GM21423 (cell line): Measurements from ENCODE around the gene VTN.

ENCODE experiments used
- ATAC-seq: cut with Tn5 transposase; IDR thresholded peaks from one replicate; pipeline ENCODE4 v1.9.1; 2021; ENCODE audit warnings: mild to moderate bottlenecking, moderate library complexity; ENCODE audit not compliant: unreplicated experiment

Gene VTN

DNA sequence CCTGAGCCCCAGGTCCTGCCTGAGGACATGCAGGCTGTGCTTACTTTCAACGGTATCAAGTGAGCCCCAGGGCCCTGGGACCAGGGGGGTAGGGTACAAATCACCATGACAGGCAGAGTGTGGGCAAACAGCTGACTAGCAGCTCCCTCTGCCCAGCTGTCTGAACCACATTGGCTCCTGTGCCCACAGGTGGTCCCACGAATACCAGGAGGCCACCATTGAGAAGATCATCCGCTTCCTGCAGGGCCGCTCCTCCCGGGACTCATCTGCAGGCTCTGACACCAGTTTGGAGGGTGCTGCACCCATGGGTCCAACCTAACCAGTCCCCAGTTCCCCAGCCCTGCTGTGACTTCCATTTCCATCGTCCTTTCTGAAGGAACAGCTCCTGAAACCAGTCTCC lies 25.9 kb upstream of the VTN start:
- ATAC-seq = no peak

DNA sequence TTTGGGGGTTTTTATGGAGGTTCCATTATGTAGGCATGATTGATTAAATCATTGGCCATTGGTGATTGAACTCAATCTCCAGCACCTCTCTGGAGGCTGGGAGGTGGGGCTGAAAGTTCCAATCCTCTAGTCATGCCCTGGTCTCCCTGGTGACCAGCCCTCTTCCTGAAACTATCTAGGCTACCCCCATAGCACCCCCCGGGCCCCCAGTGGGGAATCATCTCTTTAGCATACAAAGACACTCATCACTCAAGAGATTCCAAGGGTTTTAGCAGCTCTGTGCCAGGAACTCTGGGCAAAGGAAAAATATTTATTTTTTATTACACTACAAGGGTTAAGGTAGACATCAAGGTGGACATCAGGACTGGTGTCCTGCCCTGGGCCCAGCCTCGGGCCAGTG lies 25.3 kb upstream of the VTN start:
- no peak for ATAC-seq

DNA sequence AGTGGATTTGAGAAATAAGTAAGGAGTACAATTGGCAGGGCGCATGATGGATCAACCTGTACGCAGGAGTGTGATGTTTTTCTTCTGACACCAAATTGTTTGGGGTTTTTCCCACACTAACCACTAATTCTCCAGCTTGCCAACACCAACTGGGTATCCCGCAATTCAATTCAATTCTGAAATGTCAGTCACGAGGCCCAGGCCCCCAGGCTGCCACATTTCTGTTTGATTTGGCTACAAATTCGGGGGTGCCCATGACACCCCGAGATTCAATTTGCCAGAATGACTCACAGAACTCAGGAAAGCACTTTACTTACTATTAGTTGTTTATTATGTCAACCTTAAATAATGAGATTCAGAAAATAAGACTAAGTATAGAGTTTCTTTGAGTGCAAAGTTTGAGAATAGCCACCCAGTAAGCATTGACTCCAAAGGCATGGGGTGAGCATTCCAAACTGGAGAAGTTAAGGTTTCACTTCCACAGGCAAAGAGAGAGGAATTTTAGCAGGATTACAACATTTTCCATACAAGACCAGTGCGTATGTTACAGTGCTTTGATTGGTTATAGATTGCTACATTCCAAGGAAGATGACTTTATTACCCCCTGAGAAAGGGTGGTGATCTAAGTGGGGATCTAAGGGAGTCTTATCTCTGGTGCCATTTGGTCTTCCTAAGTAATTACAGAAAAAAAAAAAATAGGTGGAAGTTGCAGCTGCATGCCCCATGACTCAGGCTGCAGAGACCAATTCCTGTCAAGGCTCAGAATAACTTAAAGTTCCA lies 24.4 kb upstream of the VTN start:
- no peak for ATAC-seq

DNA sequence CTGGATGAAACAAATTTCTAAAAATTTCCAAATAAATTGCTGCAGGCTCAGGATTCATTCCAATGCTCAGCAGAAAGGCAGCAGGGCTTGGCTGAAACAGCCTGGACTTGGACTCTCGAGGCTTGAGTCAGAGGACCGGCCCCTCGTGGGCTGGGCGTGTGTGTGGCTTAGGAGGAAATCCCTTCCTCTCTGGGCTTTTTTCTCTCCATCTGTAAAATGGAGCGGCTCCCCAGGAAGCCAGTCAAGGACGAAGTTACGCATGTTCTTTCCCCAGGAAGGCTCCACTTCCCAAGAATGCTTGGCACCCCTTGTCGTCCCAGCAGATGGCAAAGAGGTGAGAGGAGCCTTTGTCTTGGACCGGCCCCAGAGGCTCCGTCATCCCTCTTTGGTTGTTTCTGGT lies 22.4 kb upstream of the VTN start:
- no peak for ATAC-seq

DNA sequence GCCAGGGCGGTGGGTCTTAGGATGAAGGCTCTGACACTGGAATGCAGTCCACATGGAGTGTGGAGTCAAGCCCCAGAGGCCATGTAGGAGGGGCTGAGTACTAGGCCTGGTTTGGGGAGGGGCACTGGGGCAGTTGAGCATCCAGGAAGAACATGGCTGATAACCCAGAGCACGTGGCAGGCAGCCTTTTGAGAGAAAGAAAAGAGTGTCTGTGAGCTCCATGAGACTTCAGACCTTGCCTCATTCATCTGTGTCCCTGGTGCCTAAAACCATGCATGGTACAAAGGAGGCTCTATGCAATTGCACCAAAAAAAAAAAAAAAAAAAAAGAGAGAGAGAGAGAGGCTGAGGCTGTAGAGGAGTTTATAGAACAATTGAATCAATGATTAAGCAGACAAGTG lies 21.3 kb upstream of the VTN start:
- no peak for ATAC-seq

DNA sequence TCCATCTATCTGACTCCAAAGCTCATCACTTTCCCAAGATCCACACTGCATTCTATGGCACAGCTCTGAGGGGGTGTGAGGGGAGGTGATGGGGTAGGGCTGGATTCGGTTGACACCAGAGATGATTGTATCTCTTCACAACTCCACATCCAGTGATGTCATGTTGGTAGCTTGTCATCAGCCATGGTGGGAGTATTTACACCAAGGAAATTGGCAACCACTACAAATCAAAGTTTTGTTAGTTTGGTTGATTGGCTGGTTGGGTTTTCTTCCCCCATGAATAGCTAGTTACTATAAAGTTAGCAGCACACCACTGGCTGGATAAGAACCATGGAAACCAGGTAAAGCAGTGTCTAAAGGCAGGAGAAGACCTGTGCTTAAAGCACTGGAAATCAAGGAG lies 20.9 kb upstream of the VTN start:
- no peak for ATAC-seq

DNA sequence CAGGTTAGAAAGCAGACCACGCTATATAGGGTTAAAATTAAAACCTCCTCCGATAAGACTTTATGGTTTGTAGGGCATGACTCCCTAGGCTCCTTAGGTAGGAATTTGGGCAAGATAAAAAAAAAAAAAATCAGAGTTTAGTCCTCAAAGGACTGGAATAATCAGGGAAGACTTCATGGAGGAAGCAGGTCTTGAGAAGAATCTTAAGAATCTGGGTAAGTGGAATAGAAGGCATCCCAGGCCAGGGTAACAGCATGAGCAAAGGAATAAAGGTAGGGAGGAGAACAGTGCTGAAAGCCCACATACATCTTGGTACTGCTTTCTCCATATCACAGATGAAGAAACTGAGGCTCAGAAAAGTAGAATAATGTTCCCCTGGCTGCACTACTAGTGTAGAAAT lies 20.5 kb upstream of the VTN start:
- ATAC-seq = no peak

DNA sequence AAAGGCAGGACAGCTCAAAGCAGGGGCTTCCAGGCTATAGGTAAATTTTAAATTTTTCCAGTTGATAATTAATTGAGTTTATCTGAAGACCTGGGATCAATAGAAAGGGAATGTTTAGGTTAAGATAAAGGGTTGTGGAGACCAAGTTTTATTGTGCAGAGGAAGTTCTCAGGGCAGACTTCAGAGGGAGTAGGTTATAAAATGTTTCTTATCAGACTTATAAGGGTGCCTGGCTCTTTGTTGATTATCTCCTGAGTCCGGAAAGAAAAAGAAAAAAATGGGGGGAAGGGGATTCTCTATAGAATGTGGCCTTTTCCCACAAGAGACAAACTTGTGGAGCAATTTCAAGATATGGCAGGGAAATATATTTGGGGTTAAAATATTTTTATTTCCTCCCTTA lies 20.0 kb upstream of the VTN start:
- ATAC-seq = no peak

DNA sequence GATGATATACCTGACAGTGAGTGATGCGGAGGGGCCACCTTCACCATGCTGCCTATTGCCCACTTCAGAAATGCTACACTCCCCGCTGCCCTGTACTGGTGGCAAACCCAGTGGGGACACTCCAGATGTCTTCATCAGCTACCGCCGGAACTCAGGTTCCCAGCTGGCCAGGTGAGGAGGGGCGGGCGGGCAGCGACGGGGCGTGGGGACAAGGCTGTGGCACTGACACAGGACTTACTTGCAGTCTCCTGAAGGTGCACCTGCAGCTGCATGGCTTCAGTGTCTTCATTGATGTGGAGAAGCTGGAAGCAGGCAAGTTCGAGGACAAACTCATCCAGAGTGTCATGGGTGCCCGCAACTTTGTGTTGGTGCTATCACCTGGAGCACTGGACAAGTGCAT lies 18.0 kb upstream of the VTN start:
- no peak for ATAC-seq

DNA sequence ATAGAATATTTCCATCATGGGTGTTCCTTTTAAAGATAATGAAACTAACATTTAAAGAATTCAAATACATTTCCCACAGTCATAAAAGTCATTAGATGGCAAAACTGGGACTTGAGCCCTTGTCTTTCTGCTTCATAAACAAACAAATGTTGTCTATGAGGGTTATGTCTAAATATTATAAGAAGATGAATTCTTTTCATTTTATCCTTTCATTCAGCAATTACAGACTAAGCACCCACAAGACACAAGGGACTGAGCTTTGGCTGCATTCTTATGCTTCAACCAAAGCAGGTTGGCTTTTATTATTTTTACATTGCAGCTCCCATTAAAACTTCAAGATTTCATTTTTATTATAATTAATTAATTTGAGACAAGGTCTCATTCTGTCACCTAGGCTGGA lies 16.3 kb upstream of the VTN start:
- ATAC-seq = no peak

DNA sequence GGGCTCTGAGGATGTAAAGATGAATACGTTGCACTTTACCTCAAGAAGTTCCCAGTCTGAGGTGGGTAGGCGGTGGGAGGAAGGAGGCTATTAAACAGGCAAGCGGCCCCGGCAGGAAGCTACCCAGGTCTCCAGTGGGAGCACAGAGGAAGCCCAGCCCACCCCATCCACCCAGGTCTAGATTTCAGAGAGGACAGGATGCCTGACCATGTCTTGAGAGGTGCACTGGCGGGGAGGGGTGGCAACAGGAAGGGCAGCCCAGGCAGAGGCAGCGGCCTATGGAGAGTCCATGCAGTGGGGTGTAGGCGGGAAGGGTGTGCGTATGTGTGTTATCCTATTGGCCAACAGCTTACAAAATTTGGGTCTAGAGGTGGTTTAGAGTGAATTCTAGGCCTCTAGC lies 15.3 kb upstream of the VTN start:
- no peak for ATAC-seq

DNA sequence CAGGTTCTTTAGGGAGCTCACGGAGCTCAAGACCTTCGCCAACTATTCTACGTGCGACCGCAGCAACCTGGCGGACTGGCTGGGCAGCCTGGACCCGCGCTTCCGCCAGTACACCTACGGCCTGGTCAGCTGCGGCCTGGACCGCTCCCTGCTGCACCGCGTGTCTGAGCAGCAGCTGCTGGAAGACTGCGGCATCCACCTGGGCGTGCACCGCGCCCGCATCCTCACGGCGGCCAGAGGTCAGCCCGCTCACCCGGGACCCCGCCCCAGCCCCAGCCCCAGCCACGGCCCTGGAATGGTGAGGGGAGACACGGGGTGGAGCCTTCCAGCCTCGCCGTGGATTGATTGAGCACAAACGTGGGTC lies 14.9 kb upstream of the VTN start:
- peak; percentile 26 for ATAC-seq

DNA sequence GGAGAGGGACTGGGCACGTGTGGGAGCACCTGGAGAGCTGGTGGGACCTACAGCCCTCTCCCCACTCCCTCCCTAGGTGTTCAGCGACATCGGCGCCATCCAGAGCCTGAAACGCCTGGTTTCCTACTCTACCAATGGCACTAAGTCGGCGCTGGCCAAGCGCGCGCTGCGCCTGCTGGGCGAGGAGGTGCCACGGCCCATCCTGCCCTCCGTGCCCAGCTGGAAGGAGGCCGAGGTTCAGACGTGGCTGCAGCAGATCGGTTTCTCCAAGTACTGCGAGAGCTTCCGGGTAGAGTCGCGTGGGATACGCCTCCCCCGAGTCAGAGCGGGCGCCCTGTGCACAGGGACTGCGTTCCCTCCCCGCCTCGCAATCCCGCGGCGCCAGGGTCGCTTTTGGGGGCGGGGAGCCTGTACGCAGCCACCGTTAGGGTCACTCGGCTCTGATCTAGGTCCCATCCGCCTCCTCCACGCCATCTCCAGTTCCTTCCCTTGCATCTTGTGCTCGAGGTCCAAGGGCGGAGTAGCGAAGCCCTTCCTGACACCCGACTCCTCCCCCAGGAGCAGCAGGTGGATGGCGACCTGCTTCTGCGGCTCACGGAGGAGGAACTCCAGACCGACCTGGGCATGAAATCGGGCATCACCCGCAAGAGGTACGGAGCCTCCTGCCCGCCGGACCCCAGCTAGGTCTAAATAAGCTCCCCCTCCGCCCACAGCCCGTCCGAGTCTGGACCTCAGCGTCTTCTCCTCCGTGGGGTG lies 14.4 kb upstream of the VTN start:
- peak; percentile 64 for ATAC-seq

DNA sequence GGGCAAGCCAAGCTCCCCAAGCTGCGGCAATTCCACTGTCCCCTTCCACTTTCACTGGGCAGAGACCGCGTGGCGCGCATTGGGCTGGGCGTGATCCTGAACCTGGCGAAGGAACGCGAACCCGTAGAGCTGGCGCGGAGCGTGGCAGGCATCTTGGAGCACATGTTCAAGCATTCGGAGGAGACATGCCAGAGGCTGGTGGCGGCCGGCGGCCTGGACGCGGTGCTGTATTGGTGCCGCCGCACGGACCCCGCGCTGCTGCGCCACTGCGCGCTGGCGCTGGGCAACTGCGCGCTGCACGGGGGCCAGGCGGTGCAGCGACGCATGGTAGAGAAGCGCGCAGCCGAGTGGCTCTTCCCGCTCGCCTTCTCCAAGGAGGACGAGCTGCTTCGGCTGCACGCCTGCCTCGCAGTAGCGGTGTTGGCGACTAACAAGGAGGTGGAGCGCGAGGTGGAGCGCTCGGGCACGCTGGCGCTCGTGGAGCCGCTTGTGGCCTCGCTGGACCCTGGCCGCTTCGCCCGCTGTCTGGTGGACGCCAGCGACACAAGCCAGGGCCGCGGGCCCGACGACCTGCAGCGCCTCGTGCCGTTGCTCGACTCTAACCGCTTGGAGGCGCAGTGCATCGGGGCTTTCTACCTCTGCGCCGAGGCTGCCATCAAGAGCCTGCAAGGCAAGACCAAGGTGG lies 11.2 kb upstream of the VTN start:
- ATAC-seq = no peak

DNA sequence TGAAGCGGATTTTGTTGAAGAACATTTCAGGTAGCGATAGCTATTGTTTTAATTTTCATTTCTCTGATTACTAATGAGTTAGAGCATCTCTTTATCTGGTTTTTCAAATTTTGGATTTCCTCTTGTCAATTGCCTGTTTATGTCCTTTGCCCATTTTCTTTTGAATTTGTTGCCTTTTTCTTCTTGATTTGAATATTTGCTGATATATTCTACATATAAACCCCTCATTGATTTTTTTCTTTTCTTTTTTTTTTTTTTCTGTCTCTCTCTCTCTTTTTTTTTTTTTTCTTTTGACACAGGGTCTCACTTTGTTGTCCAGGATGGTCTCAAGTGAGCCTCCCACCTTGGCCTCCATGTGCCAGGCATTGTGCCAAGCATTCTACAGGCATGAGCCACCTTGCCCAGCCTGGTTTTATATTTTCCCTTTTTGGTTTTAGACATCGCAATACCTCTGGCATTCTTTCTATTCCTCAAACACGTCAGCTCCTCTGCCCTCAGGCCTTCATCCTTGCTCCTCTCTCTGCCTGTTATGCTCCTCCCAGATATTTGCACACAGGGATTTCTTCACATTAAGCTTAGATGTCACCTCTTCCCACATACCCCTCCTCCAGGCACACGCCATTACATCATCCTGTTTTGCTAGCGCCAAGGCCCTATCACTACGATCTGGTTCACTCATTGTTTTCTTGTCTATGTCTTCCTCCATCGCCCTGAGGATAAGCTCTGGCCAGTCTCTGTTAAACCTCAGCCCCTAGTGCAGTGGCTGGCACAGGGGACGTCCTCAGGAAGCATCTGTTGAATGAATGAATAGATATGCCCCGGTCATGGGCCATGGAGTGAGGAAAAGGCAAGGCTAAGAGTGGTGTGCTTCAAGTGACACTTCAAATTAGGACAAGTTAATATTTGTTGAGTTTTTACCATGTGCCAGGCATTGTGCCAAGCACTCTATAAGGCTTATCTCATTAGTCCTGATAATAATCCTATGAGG lies 10.0 kb upstream of the VTN start:
- no peak for ATAC-seq

DNA sequence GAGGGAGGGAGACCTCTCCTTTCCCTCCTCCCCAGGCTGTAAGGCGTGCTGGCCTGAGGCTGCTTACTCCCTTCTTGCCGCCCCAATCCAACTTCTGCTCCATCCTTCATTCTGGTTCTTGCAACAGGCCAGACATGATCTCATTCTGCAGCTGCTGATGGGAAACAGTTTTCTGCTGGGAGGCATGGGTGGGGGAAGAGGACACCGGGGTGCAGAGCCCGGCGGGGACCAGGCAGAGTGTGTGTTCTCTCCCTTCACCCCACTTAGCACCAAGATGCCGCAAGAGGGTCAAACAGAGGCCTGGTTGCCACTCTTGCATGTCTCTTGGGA lies 2.8 kb upstream of the VTN start:
- no peak for ATAC-seq

DNA sequence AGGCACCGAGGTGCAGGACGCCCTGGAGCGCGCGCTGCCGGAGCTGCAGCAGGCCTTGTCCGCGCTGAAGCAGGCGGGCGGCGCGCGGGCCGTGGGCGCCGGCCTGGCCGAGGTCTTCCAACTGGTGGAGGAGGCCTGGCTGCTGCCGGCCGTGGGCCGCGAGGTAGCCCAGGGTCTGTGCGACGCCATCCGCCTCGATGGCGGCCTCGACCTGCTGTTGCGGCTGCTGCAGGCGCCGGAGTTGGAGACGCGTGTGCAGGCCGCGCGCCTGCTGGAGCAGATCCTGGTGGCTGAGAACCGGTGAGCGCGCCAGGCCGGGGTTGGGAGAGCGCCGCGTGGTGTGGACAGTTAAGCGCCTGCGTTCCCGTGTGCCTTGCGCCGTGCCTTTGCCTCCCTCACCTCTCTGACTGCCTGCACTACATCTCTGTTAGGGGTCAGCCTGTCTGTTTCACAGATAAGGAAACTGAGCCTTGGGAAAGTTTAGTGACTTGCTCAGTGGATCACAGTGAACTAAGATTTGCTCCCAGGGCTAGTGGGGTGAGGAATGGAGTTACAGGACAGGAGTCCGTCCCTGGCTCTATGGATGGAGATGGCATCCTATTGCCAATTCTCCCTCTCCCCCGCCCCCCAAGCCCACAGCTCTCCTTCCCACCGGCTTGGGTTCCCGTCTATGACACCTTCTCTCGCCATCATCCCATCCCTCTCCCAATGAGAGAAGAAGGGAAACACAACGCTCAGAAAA lies 2.3 kb upstream of the VTN start:
- ATAC-seq = peak; percentile 13

DNA sequence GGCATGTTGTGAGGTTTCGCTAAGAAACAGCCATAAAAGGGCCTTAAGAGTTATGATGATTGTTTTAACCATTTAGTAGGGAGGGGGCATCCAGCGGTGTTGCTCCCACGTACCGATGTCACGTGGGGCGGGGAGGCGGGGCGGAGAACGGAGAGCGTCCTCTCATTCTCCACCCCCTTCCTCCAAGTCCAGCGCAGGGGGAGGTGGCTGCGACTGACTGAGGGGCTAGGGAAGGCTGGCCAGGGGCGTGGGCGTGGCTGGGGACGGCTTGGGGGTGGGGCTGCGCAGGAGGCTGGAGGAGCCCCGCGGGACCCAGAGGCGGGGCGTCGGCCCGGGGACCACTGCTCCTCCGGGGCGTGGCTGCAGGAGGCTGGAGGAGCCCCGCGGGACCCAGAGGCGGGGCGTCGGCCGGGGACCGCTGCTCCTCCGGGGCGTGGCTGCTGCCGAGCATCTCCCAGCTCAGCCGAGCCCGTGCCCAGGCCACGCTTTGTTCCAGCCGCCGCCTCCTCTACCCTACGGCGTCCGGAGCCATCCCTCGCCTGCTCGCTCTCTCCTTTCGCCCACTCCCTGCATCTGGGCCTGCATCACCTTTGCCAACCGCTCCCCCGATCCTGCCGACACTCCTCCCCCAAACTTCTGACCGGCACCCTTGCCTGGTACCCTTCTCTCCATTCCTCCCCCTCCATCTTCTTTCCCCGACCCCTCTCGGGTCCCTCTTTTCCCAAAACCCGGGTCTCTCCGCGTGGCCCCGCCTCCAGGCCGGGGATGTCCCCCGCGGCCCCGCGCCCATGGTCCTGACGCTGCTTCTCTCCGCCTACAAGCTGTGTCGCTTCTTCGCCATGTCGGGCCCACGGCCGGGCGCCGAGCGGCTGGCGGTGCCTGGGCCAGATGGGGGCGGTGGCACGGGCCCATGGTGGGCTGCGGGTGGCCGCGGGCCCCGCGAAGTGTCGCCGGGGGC lies 1.4 kb upstream of the VTN start, which contains the start of gene SARM1:
Gene SARM1, plus strand, starts transcription at position 450 of the 958 bp plus-strand sequence. Its CDS starts 339 bp downstream, at position 789.
- ATAC-seq = peak; percentile 73

DNA sequence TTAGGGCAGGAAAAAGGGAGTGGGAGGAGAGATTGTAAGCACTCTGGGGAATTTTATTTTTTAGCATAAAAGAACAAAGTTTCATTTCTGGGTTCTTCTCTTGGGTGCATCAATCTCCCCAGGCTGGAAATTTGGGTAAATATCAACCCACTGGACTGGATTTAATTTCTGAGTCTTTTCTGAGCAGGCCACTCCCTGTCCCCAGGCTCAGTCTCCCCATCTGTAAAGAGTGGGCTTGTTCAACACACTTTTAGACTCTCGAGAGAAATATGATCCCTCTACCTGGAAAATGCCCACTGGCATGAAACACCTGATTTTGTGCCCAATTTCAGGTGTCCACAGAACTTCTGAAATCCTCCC lies 617 bp upstream of the VTN start:
- no peak for ATAC-seq
